ENCODE results near the gene REV3L.

Gene REV3L

GRCh38 chr6:111428811-111429210 lies 54.2 kb downstream of the REV3L start:
- in situ Hi-C loops (cut with MboI; ENCODE audit: low sequenced_read_pairs): no loop called here

- in situ Hi-C loops (cut with MboI; ENCODE audit: low sequenced_read_pairs): no loop called here
Measured at GRCh38 chr6:111427341-111428116, 55.5 kb downstream of the REV3L start.

GRCh38 chr6:111423960-111424846 lies 58.8 kb downstream of the REV3L start:
- in situ Hi-C loops (cut with MboI; ENCODE audit: low sequenced_read_pairs): no loop called here

GRCh38 chr6:111423055-111423633 lies 59.9 kb downstream of the REV3L start:
- in situ Hi-C loops (cut with MboI; ENCODE audit: low sequenced_read_pairs): no loop called here

GRCh38 chr6:111418971-111419693 lies 63.9 kb downstream of the REV3L start:
- in situ Hi-C loops (cut with MboI; ENCODE audit: low sequenced_read_pairs): no loop called here

DNA sequence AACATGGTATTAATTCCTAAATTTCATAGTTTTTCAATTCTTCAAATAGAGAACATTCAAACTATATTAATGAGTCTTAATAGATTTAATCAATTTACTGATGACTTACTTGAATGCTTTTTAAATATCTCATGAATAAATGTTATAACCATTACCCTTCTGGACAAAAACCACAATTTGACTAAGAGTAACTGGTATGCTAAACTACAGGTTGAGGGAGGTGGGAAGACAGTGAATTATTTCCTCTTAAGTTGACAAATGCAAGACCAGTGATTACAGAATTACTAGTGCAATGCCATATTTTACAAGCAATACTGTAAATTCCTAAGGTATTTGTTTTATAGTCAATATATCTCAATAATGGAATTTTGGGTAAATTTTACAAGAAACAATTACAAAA lies 65.1 kb downstream of the REV3L start:
- in situ Hi-C loops (cut with MboI; ENCODE audit: low sequenced_read_pairs): no loop called here

- in situ Hi-C loops (cut with MboI; ENCODE audit: low sequenced_read_pairs): no loop called here
Measured at GRCh38 chr6:111417181-111417585, 65.8 kb downstream of the REV3L start.

DNA sequence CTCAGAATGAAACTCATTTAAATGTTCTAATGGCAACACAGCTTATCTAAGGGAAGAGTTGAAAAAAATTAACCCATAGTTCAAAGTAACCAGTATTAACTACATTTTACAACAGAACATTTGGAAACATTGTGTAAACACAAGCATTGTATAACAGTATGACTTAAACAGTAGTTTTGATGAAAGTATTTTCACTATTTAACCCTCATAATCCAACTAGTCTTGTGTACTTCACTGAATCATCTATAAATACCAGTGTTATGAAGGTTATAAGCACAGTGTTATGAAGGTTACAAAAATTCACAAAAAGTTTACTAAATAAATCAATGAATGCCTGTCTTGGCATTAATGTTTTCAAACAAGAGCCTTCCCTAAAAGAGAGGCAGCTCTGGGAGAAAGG lies 66.5 kb downstream of the REV3L start:
- in situ Hi-C loops (cut with MboI; ENCODE audit: low sequenced_read_pairs): no loop called here

DNA sequence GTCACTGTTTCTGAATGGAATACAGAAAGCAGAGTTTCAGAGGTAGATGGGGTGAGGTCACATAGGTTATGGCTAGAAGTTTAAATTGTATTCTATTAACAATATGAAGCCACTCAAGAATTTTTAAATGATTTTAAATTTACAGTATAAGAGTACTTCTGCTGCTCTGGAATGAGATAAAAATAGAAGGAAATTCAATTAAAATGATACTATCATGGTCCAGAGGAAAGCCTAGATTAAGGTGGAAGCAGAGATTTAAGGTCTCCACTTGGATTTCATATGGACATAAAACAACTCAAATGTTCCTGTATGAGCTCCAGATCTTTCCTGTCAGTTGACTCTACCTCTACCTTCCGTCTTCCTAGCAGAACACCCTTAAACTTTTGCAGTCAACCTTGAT lies 68.6 kb downstream of the REV3L start:
- in situ Hi-C loops (cut with MboI; ENCODE audit: low sequenced_read_pairs): no loop called here

- in situ Hi-C loops (cut with MboI; ENCODE audit: low sequenced_read_pairs): no loop called here
Measured at GRCh38 chr6:111411978-111412566, 70.9 kb downstream of the REV3L start.

GRCh38 chr6:111411046-111411445 lies 72.0 kb downstream of the REV3L start:
- in situ Hi-C loops (cut with MboI; ENCODE audit: low sequenced_read_pairs): no loop called here

- in situ Hi-C loops (cut with MboI; ENCODE audit: low sequenced_read_pairs): no loop called here
Measured at GRCh38 chr6:111410371-111410770, 72.6 kb downstream of the REV3L start.

- in situ Hi-C loops (cut with MboI; ENCODE audit: low sequenced_read_pairs): no loop called here
Measured at GRCh38 chr6:111409430-111409829, 73.6 kb downstream of the REV3L start.

GRCh38 chr6:111407686-111408085 lies 75.3 kb downstream of the REV3L start:
- in situ Hi-C loops (cut with MboI; ENCODE audit: low sequenced_read_pairs): no loop called here

DNA sequence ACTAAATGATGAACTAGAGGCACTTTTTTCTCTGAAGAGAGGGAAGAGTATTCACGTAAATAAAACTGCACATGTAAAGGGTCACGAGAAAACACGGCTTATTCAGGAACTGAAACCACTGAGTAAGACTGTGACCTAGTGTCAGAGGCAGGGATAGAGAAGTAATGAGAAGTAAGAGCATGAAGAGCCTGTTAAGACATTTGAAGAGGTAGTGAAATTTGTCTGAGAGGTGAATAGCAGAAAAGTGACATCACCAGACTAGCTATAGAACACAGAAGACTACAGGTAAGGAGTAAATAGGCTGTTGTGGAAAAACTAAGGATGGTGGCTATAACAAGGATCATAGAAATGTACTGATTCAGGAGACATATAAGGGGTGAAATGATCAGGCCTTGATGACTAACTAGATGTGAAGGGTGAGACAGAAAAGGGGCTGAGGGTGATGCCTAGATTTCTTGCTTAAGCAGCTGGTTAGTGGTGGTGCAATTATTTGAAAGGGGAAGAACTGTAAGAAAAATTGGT lies 76.8 kb downstream of the REV3L start:
- in situ Hi-C loops (cut with MboI; ENCODE audit: low sequenced_read_pairs): no loop called here

DNA sequence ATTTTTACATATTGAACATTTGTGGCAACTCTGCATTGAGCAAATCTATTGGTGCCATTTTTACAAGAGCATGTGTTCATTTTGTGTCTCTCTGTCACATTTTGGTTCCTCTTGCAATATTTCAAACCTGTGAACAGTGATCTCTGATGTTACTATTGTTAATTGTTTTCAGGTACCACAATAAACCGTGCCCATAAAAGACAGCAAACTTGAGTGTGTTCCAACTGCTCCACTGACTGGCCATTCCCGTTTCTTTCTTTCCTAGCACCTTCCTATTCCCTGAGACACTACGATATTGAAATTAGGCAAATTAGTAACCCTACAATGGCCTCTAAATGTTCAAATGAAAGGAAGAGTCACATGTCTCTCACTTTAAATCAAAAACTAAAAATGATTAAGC lies 79.6 kb downstream of the REV3L start:
- in situ Hi-C loops (cut with MboI; ENCODE audit: low sequenced_read_pairs): no loop called here

- in situ Hi-C loops (cut with MboI; ENCODE audit: low sequenced_read_pairs): no loop called here
Measured at GRCh38 chr6:111399626-111400025, 83.4 kb downstream of the REV3L start.

DNA sequence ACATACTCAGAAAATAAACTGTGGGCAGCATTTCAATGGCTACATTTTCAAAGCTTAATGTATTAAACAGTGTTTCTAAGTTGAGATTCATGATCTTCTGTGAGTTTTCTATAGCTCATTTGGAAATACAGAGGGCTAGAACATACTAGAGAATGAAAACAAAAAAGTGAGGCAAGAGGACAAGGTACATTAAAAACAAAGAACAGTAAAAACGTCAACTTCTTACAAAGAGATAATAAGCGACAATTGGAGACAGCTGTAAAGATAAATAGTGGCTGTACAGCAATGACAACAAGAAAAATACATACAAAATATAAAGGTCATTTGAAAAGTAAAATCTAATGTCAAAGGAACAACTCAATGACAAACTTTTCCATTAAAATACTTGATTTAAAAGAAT lies 94.3 kb downstream of the REV3L start:
- in situ Hi-C loops (cut with MboI; ENCODE audit: low sequenced_read_pairs): no loop called here

GRCh38 chr6:111382476-111383294 lies 100.3 kb downstream of the REV3L start:
- in situ Hi-C loops (cut with MboI; ENCODE audit: low sequenced_read_pairs): no loop called here

GRCh38 chr6:111381728-111382127 lies 101.3 kb downstream of the REV3L start:
- in situ Hi-C loops (cut with MboI; ENCODE audit: low sequenced_read_pairs): no loop called here
